ENCODE data around the gene TAF8.
A peak's percentile ranks its signal among the peaks of the same experiment; 100 is the strongest.

TAF8 gene

GRCh38 chr6:42068872-42069522, 18.7 kb downstream of the TAF8 start:
- H3K27ac Mint-ChIP-seq: no peak overlapping the region
- H3K27me3 Mint-ChIP-seq: no peaks in the 10 kb centered on the region
- H3K4me3 Mint-ChIP-seq: no peak overlapping the region
- no peaks in the 10 kb centered on the region for H3K9me3 Mint-ChIP-seq
- H3K4me1 Mint-ChIP-seq (ENCODE audit: low read depth): no peaks in the 10 kb centered on the region
- peaks cover 32% of the 10 kb centered on the region for H3K36me3 Mint-ChIP-seq (ENCODE audit: low read depth)

DNA sequence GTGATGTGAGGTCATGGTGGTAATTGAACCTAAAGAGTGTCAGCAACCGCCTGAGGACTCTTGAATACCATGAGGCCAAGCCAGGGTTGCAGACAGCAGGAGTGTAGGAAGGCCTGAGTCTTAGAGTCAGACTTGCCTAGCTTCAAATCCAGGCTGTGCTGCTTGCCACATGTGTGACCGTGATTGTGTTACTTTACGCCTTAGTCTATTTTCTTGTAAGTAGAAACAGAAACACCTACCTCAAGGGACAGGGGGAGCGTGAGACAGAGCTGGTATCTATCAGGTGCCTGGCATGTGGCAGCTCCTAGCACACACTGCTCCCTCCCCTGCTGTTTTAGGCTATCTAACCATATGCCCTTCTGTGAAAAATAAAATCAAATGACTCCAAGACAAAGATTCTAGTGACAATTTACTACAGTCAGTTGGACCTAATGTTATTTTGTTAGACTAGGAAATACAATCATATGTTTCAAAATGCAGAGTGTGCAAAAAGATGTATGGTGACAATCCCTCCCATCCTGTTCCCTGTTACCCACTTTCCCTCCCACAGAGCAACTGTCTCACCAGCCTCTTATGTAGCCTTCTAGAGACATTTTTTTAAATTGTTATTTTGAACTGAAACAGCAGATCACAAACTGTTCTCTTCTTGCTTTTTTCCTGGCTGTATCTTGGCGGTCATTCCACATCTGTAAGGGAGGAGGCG, 21.7 kb downstream of the TAF8 start:
- peak overlapping the region; percentile 42 for H3K27ac Mint-ChIP-seq

DNA sequence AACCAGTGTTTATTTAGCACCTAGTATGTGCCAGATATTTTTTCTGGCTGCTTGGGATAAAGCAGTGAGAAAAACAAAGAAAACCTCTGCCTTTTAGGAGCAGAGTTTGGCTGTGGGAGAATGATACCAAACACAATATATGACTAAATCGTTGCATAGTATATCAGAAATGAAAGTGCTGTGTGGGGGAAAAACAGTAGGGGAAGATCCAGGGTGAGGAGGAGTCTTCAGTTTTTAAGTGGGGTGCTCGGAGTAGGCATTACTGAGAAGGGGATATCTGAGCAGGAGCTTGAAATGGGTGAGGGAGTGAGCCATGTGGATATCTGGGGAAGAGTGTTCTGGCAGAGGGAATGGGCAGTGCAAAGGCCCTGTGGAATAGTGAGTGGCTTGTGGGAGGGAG, 23.0 kb downstream of the TAF8 start:
- no peak overlapping the region for H3K4me3 Mint-ChIP-seq
- H3K27me3 Mint-ChIP-seq: no peaks in the 10 kb centered on the region
- H3K9me3 Mint-ChIP-seq: no peaks in the 10 kb centered on the region
- no peaks in the 10 kb centered on the region for H3K4me1 Mint-ChIP-seq (ENCODE audit: low read depth)
- H3K36me3 Mint-ChIP-seq (ENCODE audit: low read depth): peaks cover 37% of the 10 kb centered on the region
- no peak overlapping the region for H3K27ac Mint-ChIP-seq

More for the DNA sequence above, 21.7 kb downstream of the TAF8 start:
- H3K27me3 Mint-ChIP-seq: no peaks in the 10 kb centered on the region
- H3K4me1 Mint-ChIP-seq (ENCODE audit: low read depth): no peaks in the 10 kb centered on the region
- no peak overlapping the region for H3K4me3 Mint-ChIP-seq
- peaks cover 29% of the 10 kb centered on the region for H3K36me3 Mint-ChIP-seq (ENCODE audit: low read depth)
- H3K9me3 Mint-ChIP-seq: no peaks in the 10 kb centered on the region

GRCh38 chr6:42075159-42075838, 25.0 kb downstream of the TAF8 start:
- peaks cover 45% of the 10 kb centered on the region for H3K36me3 Mint-ChIP-seq (ENCODE audit: low read depth)

GRCh38 chr6:42078386-42078785, 28.1 kb downstream of the TAF8 start:
- Mint-ChIP-seq H3K27ac (no peak overlapping the region), H3K27me3 (no peaks in the 10 kb centered on the region), H3K4me3 (no peak overlapping the region), H3K4me1 (ENCODE audit: low read depth) (no peaks in the 10 kb centered on the region), H3K36me3 (ENCODE audit: low read depth) (peaks cover 34% of the 10 kb centered on the region), H3K9me3 (no peaks in the 10 kb centered on the region)

More at GRCh38 chr6:42075159-42075838, 25.0 kb downstream of the TAF8 start:
- H3K9me3 Mint-ChIP-seq: no peaks in the 10 kb centered on the region
- H3K27me3 Mint-ChIP-seq: no peaks in the 10 kb centered on the region
- H3K4me1 Mint-ChIP-seq (ENCODE audit: low read depth): no peaks in the 10 kb centered on the region
- H3K27ac Mint-ChIP-seq: no peak overlapping the region
- no peak overlapping the region for H3K4me3 Mint-ChIP-seq

DNA sequence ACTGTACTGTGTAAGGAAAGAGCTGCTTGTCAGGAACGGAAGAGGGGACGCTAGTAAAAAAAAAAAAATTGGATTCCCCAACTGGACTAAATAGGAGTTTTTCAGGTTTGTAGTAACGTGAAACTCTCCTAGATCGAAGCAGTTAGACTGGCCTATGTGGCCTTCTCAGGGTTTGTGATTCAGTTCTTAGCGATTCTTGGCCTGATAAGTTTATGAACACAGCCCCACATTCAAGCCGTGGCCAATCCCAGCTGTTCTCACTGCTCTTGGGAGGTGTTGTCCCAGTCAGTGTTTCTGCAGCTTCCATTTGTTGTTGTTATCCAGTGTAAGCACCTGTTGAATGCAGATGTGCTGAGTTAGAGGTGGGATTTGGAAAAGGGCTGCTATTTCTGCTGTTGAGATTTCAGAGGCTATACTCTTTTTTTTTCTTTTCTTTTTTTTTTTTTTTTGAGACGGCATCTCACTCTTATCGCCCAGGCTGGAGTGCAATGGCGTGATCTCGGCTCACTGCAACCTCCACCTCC, 29.7 kb downstream of the TAF8 start:
- Mint-ChIP-seq H3K4me3 (no peak overlapping the region), H3K27ac (no peak overlapping the region), H3K9me3 (no peaks in the 10 kb centered on the region), H3K4me1 (ENCODE audit: low read depth) (no peaks in the 10 kb centered on the region), H3K36me3 (ENCODE audit: low read depth) (peaks cover 26% of the 10 kb centered on the region), H3K27me3 (no peaks in the 10 kb centered on the region)

- Mint-ChIP-seq H3K27ac (no peak overlapping the region), H3K4me1 (ENCODE audit: low read depth) (no peaks in the 10 kb centered on the region)
Measured at GRCh38 chr6:42083530-42083929, 33.2 kb downstream of the TAF8 start.

GRCh38 chr6:42084889-42085288, 34.6 kb downstream of the TAF8 start:
- Mint-ChIP-seq H3K4me3 (no peak overlapping the region), H3K27me3 (no peaks in the 10 kb centered on the region), H3K9me3 (no peaks in the 10 kb centered on the region), H3K36me3 (ENCODE audit: low read depth) (peaks cover 4% of the 10 kb centered on the region), H3K4me1 (ENCODE audit: low read depth) (no peaks in the 10 kb centered on the region), H3K27ac (no peak overlapping the region)

More at GRCh38 chr6:42083530-42083929, 33.2 kb downstream of the TAF8 start:
- Mint-ChIP-seq H3K9me3 (no peaks in the 10 kb centered on the region), H3K36me3 (ENCODE audit: low read depth) (peaks cover 9% of the 10 kb centered on the region), H3K27me3 (no peaks in the 10 kb centered on the region), H3K4me3 (no peak overlapping the region)

DNA sequence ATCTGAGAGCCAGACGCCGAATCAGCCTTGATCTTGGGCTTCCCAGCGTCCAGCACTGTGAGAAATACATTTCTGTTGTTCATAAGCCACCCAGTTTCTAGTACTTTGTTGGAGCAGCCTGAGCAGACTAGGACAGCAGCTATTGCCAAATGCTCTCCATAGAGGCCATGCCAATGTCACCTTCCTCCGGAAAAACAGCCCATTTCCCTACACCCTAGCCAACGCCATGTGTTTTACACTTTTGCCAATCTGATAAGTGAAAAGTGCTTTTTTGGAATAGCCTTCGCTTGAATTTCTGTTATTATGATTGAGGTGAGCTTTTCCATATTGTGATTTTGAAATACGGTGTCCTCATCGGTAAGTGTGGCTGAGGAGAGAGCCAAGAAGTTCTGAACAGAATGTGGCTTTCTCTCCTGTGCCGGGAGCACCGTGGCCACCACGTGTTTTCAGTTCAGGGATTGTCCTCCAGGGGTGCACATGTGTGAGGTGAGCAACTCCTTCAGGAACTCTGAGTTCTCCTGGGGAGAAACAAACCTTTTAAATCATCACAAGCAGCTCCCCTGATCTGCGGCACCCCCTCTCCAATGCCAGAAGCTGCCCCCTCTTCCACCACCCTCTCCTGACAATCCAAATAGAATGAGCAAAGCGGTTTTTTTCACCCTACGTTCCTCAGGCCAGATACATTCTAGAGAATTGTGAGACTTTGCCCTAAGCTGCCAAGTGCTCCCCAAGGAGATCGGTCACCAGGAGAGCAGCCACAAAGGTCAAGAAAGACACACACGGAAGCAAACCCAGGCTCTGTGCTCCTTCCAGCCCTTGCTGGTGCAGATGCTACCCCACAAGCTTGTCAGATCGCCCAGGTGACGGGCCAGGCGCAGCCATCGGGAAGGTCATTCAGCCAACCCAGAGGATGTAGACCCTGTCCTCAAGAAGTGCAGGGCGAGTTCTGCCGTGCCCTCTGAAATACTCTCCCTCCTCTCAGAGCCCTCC, 36.0 kb downstream of the TAF8 start:
- H3K9me3 Mint-ChIP-seq: no peaks in the 10 kb centered on the region
- no peaks in the 10 kb centered on the region for H3K4me1 Mint-ChIP-seq (ENCODE audit: low read depth)
- H3K27ac Mint-ChIP-seq: no peak overlapping the region
- H3K4me3 Mint-ChIP-seq: no peak overlapping the region
- H3K27me3 Mint-ChIP-seq: no peaks in the 10 kb centered on the region
- no peaks in the 10 kb centered on the region for H3K36me3 Mint-ChIP-seq (ENCODE audit: low read depth)

GRCh38 chr6:42088101-42088591, 37.8 kb downstream of the TAF8 start:
- Mint-ChIP-seq H3K9me3 (no peaks in the 10 kb centered on the region), H3K4me3 (no peak overlapping the region), H3K4me1 (ENCODE audit: low read depth) (no peaks in the 10 kb centered on the region), H3K27me3 (no peaks in the 10 kb centered on the region), H3K36me3 (ENCODE audit: low read depth) (no peaks in the 10 kb centered on the region), H3K27ac (no peak overlapping the region)

GRCh38 chr6:42090819-42091717, 40.7 kb downstream of the TAF8 start:
- no peaks in the 10 kb centered on the region for H3K36me3 Mint-ChIP-seq (ENCODE audit: low read depth)
- H3K27me3 Mint-ChIP-seq: no peaks in the 10 kb centered on the region
- no peak overlapping the region for H3K4me3 Mint-ChIP-seq
- no peak overlapping the region for H3K27ac Mint-ChIP-seq
- H3K9me3 Mint-ChIP-seq: no peaks in the 10 kb centered on the region
- no peaks in the 10 kb centered on the region for H3K4me1 Mint-ChIP-seq (ENCODE audit: low read depth)

- H3K4me1 Mint-ChIP-seq (ENCODE audit: low read depth): no peaks in the 10 kb centered on the region
- H3K27ac Mint-ChIP-seq: no peak overlapping the region
- no peaks in the 10 kb centered on the region for H3K36me3 Mint-ChIP-seq (ENCODE audit: low read depth)
- no peaks in the 10 kb centered on the region for H3K9me3 Mint-ChIP-seq
- H3K27me3 Mint-ChIP-seq: no peaks in the 10 kb centered on the region
- no peak overlapping the region for H3K4me3 Mint-ChIP-seq
Measured at GRCh38 chr6:42091718-42092023, 41.3 kb downstream of the TAF8 start.

- no peaks in the 10 kb centered on the region for H3K27me3 Mint-ChIP-seq
- no peak overlapping the region for H3K27ac Mint-ChIP-seq
- H3K4me3 Mint-ChIP-seq: no peak overlapping the region
- H3K4me1 Mint-ChIP-seq (ENCODE audit: low read depth): peaks cover 10% of the 10 kb centered on the region
- no peaks in the 10 kb centered on the region for H3K36me3 Mint-ChIP-seq (ENCODE audit: low read depth)
- H3K9me3 Mint-ChIP-seq: no peaks in the 10 kb centered on the region
Measured at GRCh38 chr6:42093582-42094329, 43.4 kb downstream of the TAF8 start.
